GM18498 (cell line): Measurements from ENCODE around the gene GLYATL1B.
"Not testable (repeated sequence)": the region's sequence is repeated elsewhere in the genome, so short reads cannot be mapped to it uniquely, and the experiment has no call there.

Experiments
- ATAC-seq: cut with Tn5 transposase; IDR thresholded peaks from one replicate; pipeline ENCODE4 v1.9.1; 2021; ENCODE audit warnings: mild to moderate bottlenecking, moderate library complexity; ENCODE audit not compliant: unreplicated experiment

The GLYATL1B gene, protein sequence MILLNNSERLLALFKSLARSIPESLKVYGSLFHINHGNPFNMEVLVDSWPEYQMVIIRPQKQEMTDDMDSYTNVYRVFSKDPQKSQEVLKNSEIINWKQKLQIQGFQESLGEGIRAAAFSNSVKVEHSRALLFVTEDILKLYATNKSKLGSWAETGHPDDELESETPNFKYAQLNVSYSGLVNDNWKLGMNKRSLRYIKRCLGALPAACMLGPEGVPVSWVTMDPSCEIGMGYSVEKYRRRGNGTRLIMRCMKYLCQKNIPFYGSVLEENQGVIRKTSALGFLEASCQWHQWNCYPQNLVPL

DNA sequence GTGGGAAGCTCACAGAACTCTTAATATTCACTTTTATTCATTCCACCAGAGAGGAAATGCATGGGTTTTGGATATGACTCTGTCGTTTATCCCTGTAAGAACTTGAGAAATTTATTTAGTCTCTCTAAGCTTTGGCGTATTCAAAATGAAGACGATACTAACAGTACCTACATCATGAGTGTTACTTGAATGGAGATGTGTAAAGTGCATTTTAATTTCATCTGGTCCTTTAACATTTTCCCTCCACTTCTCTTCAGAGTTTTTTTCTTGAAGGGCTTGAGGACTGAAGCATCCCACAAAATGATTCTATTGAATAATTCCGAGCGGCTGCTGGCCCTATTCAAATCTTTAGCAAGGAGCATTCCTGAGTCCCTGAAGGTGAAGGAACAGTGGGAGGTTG, at the start of gene GLYATL1B:
TSS of gene GLYATL1B (plus strand) at position 301 of the 400 bp plus-strand sequence. CDS start at position 301, 0 bp downstream.
- not testable (repeated sequence) for ATAC-seq

DNA sequence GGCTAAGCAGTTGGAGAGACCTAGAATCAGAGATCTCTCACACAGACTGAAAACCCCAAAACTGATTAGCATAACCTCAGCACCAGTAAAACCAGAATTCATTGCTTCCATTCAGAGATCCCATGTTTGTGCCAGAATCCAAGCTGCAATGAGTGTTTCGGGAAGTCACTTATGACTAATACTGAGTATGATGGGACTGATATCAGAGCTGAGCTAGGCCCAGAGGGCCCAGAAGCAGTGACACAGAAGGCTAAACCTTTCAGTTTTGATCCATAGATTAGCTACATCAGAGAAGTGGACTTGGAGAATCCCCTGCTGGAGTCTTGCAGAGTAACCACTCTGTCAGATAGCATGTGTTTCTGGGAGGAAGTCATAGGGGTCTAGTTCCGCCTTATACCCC, 49.6 kb upstream of the GLYATL1B start:
- ATAC-seq: not testable (repeated sequence)

DNA sequence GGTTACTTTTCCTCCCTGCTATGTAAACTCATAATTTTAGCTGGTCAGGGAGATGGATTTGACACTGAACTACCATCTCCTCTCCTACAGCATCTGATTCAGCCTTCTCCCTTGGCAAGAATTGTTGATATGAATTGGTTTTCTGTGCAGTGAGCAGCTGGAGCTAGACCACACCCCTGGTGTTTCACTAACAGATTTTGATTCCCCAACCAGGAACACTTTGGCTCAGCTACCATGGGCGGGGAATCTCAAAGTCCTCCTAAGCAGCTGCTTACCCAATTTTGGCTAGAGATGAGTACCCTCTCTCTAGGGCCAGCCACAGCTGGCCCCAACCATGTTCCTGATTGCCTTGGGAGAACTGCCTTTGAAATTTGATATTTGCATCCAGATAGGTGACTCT, 48.7 kb upstream of the GLYATL1B start:
- ATAC-seq: not testable (repeated sequence)

DNA sequence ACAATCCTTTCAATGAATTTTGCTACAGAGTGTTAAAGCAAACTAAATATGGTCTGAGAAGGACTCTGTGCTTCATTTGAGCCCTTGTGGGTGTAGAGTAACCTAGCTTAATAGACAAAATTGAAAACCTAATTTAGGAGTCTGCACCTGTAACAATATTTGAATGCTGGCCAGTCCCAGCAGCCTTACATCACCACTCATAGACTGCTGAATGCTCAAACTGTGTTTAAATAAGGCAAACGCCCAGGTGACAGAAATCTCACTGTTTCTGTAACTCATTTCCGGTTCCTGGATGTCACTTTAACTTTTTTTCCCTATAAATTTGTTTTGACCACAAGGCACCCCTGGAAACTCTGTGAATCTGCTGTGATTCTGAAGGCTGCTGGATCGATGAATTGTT, 45.5 kb upstream of the GLYATL1B start:
- no peak for ATAC-seq

DNA sequence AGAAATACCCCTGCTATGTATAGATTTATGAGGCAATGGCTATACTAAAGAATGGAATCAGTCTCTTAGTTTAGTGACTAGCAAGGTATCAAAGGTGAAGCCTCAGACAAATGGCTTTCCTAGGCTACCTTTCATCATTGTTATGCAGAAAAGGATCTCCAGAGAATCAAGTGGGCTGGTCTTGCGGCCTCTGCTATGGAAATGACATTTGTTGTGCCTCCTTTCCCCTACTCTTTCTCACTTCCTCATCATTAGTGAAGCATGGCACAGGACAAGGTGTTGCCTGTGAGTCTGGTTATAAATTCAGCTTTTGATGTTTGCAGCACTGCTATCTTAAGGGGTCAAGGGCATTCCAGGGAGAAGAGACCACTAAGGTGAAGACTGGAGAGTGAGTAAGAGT, 34.7 kb upstream of the GLYATL1B start:
- peak; percentile 82 for ATAC-seq

DNA sequence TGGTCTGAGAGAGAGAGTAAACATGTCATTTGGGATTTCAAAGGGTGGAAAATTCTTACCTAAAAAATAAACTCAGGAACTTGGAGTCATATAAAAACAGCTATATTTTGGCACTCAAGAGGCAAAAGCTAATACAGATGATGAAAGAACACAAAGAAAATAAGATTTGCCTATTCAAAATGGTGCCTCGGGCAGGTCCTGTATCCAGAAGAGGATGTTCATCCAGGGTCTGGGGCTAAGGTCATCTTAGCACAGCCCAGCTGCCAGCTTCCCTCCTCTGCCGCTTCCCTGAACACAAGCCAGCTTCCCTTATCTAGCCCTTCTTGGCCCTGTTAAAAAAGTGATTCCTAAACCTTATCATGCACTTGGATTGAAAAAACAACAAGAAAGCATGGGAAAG, 33.8 kb upstream of the GLYATL1B start:
- not testable (repeated sequence) for ATAC-seq

DNA sequence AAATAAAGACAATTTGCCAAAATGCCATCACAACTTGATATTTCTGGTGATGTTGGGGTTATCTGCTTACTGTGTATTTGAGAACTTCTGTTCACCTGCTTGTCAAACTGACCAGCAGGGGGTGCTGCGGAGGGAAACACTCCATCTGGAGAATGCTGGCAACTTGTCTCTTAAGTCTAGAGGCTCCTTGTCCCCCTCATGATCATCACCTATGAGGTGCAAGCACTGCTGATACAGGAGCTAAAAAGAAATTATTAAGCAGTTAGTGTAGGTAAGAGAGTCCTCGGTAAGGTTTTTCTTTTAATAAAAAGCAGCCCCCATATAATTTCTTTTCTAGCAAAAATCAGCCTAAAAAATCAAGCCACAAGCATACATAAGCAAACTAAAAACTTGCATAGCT, 32.7 kb upstream of the GLYATL1B start:
- ATAC-seq: peak; percentile 61

DNA sequence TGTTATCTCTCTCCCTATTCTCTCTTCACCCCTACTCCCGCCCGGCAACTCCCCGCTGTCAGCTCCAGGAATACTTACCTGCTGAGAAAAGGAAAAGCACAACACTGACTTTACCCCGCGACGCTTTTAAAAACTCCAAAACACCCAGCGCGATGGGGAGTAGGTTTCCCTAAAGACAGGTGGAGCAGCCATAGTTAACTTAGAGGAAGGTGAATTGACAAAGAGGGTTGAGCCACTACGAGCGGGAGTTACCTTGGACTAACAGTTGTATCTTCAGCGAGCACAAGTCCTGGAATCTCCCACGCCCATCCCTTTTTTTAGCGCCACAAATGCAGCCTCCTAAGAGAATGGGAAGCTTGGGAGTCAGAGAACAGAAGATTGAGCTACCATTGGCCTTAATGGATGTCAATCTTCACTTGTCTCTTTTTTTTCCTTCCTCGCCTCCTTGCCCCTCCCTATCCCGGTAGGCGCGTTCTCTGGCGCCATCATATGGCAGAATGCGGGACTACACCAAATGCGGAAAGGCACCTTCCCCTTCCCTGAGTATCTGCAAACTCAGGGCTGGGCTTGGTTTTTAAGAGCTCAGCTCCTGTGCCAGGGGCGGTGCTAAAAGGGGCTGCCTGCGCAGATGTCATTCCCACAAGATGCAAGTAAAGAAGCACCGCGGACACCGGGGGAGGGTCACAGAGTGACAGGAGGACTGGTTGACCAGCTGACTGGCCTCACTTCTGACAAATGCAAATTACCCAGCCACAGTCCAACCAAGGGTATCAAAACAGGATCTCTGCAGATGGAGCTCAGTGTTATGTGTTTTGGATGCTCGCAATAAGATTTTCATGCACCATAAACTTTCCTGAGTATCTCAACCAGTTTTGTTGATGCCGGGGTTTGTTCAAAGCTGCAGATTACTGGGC, 27.7 kb upstream of the GLYATL1B start:
- ATAC-seq: peak; percentile 93

DNA sequence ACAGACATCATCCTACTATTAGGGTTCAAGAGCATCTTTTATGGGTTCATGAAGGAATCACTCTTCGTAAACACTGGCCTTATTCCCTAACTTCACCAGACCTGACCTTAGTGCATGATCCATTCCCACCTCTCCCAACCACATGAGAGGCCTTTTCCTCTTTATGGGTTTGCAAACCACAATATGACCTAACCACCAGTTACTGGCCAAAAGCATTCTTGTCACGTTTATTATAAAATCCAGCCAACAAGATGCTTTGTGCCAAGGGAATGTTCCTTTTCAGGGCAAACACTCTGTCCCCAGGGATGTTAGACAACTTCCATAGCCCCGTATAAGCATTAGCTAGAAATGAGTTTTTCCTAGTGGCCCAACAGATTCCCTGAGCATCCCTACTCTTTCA, 26.0 kb upstream of the GLYATL1B start:
- ATAC-seq: not testable (repeated sequence)

DNA sequence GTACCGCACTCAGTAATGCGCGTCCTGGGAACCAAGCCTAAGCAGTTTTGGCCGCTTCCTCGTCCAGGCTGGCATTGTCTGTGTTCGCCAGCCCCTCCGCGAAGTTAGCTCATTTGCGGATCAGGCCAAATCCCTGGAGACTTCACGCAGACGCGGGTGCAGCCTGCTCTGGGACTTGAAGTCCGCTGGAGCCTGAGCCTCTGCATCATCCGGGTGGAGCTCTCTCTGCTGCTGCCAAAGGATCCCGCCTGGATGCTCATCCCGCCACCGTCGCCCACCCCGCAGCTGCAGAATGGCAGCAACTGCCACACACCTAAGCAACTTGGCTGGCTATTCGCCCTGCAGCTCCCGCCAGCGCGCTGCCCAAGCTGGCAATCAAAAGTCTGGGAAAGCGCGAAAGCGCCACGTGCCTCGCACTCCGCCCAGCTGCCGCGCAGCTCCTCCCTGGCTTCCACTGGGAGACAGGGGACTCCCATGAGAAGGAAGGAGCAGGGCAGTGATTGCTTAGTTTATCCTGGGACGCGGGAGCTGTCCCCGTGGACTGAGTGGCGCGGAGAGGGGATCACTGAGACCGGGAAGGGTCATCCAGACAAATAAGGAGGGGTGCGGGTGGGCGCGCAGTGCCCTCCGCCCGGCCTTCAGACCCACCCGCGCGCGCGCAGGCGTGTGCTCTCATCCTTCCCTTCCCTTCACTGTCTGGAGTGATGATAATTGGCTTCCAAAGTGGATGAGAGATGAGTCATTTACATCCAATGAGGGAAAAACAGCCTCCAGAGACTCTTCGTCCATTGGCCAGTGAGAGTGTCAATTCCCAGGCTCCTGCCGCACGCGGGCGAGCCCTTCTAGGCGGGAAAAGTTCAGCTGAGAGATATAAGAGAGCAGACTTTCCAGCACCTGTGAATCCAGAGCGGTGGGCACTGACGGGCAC, 23.2 kb upstream of the GLYATL1B start:
- no peak for ATAC-seq

DNA sequence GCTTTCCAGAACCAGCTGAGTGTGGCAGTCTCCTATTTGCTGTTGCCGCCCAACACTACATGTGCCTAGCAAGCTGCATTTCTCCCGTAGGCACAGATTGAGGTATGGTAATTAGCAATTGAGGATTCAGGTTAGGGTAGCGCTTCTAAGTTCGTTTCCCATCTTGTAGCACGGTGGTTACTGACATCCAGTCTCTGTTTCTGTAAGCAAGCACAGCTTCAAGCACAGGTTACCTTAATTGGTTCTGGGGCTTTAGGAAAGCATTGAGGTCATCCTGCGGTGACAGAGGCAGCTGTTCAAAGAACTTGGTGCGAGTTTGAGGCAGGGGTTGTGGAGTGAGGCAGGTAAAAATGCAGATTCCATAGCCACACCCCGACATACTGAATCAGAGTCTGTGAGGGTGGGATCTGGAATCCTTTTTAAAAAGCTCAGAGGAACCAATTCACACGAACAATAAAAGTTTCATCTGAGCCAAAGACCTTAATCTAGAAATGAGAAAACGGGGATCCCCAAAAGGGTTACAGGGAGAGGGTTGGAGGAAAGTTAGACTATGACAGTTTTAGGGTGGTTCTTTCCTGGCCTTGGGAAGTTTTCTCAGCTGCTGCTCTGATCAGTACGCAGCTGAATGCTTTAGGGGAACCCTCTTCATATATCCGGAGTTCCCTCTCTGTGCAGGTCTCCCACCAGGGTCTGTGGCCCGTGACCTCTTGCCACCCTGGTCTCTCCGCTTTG, 21.9 kb upstream of the GLYATL1B start:
- ATAC-seq: not testable (repeated sequence)

DNA sequence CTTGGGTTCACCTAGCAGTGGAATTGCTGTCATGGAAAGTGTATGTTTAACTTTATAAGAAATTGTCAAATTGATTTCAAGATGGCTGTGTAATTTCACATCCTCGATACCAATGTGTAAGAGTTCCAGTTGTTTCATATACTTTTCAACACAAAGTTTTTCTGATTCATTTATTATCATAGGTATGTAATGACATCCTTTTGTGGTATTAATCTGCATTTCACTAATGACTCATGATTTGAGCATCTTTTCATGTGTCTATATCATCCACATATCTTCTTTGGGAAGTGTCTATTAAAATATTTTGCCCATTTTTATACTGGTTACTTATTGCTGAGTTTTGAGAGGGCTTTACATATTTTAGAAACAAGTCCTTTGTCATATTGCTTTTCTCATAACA, 17.0 kb upstream of the GLYATL1B start:
- ATAC-seq: no peak

DNA sequence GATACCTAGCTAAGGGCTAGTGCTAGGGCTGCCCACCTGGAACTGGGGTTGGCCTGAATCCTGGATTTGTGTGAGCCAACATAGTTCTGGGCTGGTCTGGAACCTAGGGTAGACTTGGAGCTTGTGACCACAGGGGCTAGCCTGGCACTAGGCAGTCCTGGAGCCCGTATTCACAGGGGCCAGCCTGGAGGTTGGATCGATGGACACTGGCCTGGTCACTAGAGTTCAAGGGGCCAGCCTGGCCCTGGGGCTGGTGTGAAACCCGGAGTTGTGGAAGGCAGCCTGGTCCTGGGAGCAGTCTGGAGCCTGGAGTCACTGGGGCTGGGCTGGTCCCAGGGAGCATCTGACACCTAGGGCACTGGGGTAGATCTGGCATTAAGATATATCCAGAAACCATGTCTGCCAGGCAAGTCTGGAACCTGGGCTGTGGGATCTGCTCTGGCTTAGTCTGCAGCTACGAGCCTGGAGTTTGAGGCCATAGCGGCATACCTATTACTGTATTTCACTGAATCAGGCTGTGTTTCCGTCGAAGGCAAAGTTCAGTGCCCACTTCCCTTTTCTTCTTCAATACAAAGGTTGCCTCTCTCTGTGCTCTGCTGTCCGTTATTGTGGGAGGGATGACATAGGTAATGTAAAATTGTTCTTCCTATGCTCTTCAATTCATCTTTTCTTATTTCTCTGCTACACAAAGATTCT, 9.1 kb upstream of the GLYATL1B start:
- peak; percentile 98 for ATAC-seq

DNA sequence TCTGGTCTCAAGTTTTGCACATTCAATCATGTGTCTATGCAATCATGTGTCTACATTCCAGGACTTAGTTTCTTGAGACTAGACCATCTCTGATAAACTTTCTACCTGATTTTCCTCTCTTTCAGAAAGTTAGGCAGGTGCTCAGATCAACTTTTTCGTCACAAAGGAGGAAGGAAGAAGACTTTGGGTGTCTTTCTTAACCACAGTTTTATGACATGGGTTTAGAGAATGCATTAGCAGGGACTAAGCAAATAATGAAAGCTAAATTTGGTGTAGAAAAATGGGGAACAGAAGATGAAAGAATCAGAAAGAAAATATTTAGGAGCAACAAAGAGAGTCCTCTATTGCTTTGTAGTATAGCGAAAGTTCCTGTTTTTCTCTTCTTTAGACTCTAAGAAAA, 7.7 kb upstream of the GLYATL1B start:
- no peak for ATAC-seq

DNA sequence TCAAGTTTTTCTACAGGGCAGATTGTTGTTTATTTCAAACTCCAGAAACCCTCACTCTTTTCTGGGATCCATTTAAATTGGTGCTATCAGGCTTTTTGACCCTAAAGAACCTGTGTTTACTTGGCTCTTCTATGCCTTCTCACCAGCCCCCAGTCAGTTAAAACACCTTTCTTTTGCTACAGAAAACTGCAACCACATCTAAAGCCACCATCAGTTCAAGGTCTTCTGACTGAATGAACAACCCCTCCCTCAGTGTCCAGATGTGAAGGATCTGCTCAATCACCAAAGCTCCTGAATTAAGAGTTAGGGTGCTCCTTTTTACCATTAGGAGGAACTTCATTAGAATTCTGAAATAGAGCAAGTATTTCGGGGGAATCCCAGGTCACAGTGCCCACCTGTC, 7.0 kb upstream of the GLYATL1B start:
- no peak for ATAC-seq

DNA sequence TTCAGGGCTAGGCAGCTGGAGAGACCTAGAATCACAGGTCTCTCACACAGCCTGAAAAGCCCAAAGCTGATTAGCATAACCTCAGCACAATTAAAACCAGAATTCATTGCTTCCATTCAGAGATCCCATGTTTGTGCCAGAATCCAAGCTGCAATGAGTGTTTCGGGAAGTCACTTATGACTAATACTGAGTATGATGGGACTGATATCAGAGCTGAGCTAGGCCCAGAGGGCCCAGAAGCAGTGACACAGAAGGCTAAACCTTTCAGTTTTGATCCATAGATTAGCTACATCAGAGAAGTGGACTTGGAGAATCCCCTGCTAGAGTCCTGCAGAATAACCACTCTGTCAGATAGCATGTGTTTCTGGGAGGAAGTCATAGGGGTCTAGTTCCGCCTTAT, 5.7 kb upstream of the GLYATL1B start:
- not testable (repeated sequence) for ATAC-seq

DNA sequence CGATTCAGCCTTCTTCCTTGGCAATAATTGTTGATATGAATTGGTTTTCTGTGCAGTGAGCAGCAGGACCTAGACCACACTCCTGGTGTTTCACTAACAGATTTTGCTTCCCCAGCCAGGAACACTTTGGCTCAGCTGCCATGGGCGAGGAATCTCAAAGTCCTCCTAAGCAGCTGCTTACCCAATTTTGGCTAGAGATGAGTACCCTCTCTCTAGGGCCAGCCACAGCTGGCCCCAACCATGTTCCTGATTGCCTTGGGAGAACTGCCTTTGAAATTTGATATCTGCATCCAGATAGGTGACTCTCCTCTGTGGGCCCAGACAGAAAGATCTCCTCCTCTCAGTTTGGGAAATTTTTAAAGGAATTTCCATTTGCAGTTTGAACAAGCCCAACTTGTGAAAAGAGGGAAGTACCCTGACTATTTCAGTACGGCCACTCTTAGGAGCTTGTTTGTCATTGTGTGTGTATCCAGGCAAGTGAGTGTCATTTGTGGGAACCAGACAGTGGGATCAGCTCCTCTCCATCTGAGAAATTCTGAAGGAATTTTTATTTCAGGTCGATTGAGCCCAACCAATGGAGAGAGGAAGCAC, 4.6 kb upstream of the GLYATL1B start:
- ATAC-seq: not testable (repeated sequence)

DNA sequence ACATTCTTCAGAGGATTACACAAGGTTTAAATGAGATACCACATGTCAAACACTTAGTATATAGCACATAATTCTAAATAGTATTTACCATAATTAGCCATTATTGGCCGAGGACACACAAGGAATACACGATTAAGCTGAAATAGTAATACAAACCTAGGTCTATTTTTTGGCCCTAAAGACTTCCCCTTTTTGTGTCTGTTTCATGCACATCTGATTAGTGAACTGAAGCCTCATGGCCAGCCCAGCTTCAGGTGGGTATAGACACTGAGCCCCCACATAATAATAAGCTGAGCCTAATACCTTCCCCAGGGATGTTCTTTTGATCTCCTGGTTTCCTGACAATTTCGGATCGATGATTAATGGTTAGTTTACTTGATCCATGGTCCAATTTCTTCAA, 2.1 kb downstream of the GLYATL1B start:
- no peak for ATAC-seq

DNA sequence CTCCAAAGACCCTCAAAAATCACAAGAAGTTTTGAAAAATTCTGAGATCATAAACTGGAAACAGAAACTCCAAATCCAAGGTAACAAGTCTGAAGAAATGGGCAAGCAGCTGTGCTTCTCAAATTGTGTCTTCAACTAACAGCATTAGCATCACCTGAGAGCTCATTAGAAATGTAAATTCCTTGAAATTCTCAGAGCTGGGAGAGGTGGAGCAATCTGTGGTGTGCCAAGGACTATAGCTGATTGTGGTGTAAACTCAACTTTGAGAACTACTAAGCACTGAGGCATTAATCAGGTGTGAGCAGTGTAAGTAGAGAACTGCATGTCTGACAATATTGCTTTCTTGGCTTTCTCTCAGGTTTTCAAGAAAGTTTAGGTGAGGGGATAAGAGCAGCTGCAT, 7.5 kb downstream of the GLYATL1B start:
- ATAC-seq: not testable (repeated sequence)
